Measurements from ENCODE around the gene PLEKHD1.
"Not testable (repeated sequence)": the region's sequence is repeated elsewhere in the genome, so short reads cannot be mapped to it uniquely, and the experiment has no call there.

Gene PLEKHD1

DNA sequence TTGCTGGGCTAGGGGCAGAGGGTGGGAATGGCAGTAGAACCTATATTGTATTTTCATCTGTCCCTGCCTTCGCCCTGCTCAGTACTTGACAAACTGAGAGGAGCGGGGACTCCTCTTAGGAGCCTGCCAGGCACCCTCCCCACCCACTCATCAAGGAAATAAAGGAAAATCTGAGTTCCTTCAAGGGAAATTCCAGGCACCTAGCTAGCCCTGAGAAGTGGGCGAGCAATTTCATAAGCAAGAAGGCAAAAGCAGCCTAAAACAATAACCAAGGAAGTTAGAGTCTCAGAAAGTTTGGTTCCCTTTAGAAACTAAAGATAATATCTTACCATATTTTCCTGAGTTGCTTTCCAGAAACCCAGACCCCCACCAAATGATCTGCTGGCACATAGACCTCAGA lies 10.6 kb upstream of the PLEKHD1 start:
- no peak overlapping the region for H3K27ac Mint-ChIP-seq
- no peak overlapping the region for H3K4me3 Mint-ChIP-seq
- H3K9me3 Mint-ChIP-seq = peaks cover 3% of the 10 kb centered on the region
- peaks cover 15% of the 10 kb centered on the region for H3K36me3 Mint-ChIP-seq
- H3K27me3 Mint-ChIP-seq = peaks cover 18% of the 10 kb centered on the region
- peaks cover 8% of the 10 kb centered on the region for H3K4me1 Mint-ChIP-seq
- ATAC-seq = no peak

- H3K9me3 Mint-ChIP-seq = peaks cover 3% of the 10 kb centered on the region
- H3K4me3 Mint-ChIP-seq = no peak overlapping the region
- peak; percentile 46 for ATAC-seq
- no peak overlapping the region for H3K27ac Mint-ChIP-seq
- peaks cover 27% of the 10 kb centered on the region for H3K27me3 Mint-ChIP-seq
- H3K4me1 Mint-ChIP-seq = peaks cover 8% of the 10 kb centered on the region
- peaks cover 15% of the 10 kb centered on the region for H3K36me3 Mint-ChIP-seq
Measured at GRCh38 chr14:69475194-69475818, 9.2 kb upstream of the PLEKHD1 start.

GRCh38 chr14:69476824-69477450 lies 7.6 kb upstream of the PLEKHD1 start:
- H3K27me3 Mint-ChIP-seq = peaks cover 27% of the 10 kb centered on the region
- H3K36me3 Mint-ChIP-seq, H3K27ac Mint-ChIP-seq, H3K9me3 Mint-ChIP-seq, H3K4me3 Mint-ChIP-seq, ATAC-seq: not testable (repeated sequence)
- peaks cover 14% of the 10 kb centered on the region for H3K4me1 Mint-ChIP-seq

DNA sequence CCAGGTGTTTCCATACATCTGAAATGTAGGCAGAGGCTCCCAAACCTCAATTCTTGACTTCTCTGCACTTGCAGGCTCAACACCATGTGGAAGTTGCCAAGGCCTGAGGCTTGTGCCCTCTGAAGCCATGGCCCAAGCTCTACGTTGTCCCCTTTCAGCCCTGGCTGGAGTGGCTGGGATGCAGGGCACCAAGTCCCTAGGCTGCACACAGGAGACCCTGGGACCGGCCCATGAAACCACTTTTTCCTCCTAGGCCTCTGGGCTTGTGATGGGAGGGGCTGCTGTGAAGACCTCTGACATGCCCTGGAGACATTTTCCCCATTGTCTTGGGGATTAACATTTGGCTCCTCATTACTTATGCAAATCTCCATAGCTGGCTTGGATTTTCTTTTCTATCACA lies 6.5 kb upstream of the PLEKHD1 start:
- not testable (repeated sequence) for H3K4me3 Mint-ChIP-seq, H3K27ac Mint-ChIP-seq, H3K36me3 Mint-ChIP-seq, H3K9me3 Mint-ChIP-seq, ATAC-seq
- peaks cover 25% of the 10 kb centered on the region for H3K4me1 Mint-ChIP-seq
- H3K27me3 Mint-ChIP-seq = peaks cover 37% of the 10 kb centered on the region

GRCh38 chr14:69479696-69480095 lies 4.8 kb upstream of the PLEKHD1 start:
- peaks cover 34% of the 10 kb centered on the region for H3K4me1 Mint-ChIP-seq
- H3K27me3 Mint-ChIP-seq = peaks cover 49% of the 10 kb centered on the region
- no peak for ATAC-seq
- H3K9me3 Mint-ChIP-seq = peaks cover 3% of the 10 kb centered on the region
- peaks cover 4% of the 10 kb centered on the region for H3K36me3 Mint-ChIP-seq
- H3K4me3 Mint-ChIP-seq = no peak overlapping the region
- H3K27ac Mint-ChIP-seq = no peak overlapping the region

GRCh38 chr14:69480136-69480535 lies 4.4 kb upstream of the PLEKHD1 start:
- H3K27ac Mint-ChIP-seq = no peak overlapping the region
- no peak for ATAC-seq
- no peak overlapping the region for H3K4me3 Mint-ChIP-seq
- peaks cover 32% of the 10 kb centered on the region for H3K4me1 Mint-ChIP-seq
- peaks cover 4% of the 10 kb centered on the region for H3K36me3 Mint-ChIP-seq
- H3K27me3 Mint-ChIP-seq = peaks cover 53% of the 10 kb centered on the region
- H3K9me3 Mint-ChIP-seq = peaks cover 3% of the 10 kb centered on the region

DNA sequence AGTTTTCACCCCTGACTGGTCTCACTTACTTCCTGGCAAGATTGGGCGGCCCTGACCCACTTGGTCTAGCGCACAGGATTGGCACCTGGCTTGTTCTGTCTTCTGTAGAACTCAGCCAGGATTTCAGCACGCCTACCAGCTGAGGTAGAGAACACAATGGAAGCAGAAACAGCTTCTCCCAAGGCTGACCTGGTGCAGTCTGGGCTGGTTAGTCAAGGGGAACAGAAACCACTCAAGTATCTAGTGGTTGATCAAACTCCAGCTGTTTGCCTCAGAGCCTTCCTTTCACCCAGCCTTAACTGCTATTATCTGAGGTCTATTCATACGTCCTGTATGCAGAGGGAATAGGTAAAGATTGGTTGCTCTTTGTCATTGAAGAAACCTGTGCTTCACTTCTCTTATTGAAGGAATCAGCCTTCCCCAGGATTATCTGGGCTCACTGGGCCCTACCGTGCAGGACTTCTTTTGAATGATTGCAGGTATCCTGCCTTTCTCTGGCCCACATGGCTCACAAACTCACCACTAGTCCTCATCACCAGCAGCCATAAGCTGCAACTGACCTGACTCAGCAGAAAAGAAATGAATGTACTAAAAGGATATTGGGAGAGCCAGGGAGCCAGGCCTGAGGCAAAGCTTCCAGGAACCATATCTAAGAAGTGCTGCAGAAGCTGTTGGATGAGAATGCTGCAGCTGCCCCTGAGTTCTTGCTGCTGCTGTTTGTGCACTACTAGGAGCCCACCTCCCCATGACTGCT lies 2.5 kb upstream of the PLEKHD1 start:
- H3K4me3 Mint-ChIP-seq = no peak overlapping the region
- no peaks in the 10 kb centered on the region for H3K36me3 Mint-ChIP-seq
- H3K27ac Mint-ChIP-seq = no peak overlapping the region
- H3K9me3 Mint-ChIP-seq = no peaks in the 10 kb centered on the region
- ATAC-seq = peak; percentile 83
- H3K4me1 Mint-ChIP-seq = peaks cover 26% of the 10 kb centered on the region
- H3K27me3 Mint-ChIP-seq = peaks cover 53% of the 10 kb centered on the region

DNA sequence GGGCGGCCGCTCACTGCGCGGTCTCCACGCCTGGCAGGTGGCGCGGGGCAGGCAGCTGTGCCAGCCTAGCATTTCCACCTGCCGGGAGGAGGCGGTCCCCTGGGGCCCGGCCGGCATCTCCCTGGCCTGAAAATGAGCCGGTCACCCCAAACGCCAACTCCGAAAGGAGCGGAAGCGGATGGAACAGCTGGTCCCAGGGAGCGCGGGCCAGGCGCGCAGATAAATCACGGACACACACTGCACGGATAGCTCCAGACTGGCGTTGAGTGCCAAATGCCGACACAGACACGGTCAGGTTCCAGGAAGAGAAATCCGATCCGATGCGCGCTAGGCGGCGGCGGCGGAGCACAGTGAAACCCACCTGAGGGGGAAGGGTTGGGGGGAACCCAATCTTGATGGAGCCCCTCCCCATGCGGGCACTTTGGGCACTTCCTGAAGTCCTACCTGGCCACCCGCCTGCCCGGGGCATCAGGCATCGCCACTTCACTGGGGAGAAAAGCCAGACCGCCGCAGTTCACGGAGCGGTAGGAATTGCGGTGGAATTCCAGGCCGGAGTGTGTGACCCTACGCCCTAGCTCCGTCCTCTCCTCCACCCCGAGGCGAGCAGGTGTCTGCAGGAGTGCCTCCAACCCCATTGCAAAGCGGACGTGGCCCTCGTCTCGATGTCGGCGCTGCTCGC lies 624 bp upstream of the PLEKHD1 start:
- H3K27ac Mint-ChIP-seq = no peak overlapping the region
- ATAC-seq = no peak
- peak overlapping the region; percentile 32 for H3K4me3 Mint-ChIP-seq
- H3K9me3 Mint-ChIP-seq = no peaks in the 10 kb centered on the region
- H3K27me3 Mint-ChIP-seq = peaks cover 69% of the 10 kb centered on the region
- no peaks in the 10 kb centered on the region for H3K36me3 Mint-ChIP-seq
- peaks cover 26% of the 10 kb centered on the region for H3K4me1 Mint-ChIP-seq

GRCh38 chr14:69485315-69485660 lies 760 bp downstream of the PLEKHD1 start:
- H3K9me3 Mint-ChIP-seq = no peaks in the 10 kb centered on the region
- H3K4me1 Mint-ChIP-seq = peaks cover 26% of the 10 kb centered on the region
- no peak overlapping the region for H3K4me3 Mint-ChIP-seq
- peaks cover 62% of the 10 kb centered on the region for H3K27me3 Mint-ChIP-seq
- no peak for ATAC-seq
- H3K27ac Mint-ChIP-seq = no peak overlapping the region
- H3K36me3 Mint-ChIP-seq = no peaks in the 10 kb centered on the region

- ATAC-seq = no peak
- Mint-ChIP-seq H3K36me3 (no peaks in the 10 kb centered on the region), H3K4me3 (no peak overlapping the region), H3K27ac (no peak overlapping the region), H3K27me3 (peaks cover 62% of the 10 kb centered on the region), H3K9me3 (no peaks in the 10 kb centered on the region), H3K4me1 (peaks cover 26% of the 10 kb centered on the region)
Measured at GRCh38 chr14:69485701-69486100, 1.2 kb downstream of the PLEKHD1 start.

DNA sequence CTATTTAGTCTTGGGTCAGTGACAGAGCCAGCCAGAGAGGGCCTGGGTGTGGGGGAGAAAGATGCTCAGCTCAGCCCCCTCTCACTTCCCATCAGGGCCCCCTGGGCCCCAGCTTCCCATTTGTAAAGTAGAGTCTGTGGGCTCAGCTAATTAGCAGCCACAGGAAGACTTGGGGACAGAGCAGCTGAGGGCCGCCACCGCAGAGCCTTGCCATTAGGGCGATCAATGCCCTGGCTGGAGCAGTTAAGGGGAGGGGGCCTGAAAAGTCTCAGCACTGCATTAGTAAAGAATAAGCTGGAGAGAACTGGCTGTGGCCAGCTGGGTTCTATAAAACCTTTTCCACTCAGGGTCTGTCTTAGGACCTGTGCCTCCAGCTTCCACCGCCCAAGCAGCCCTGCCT lies 2.7 kb downstream of the PLEKHD1 start:
- no peak overlapping the region for H3K27ac Mint-ChIP-seq
- H3K27me3 Mint-ChIP-seq = peaks cover 60% of the 10 kb centered on the region
- no peaks in the 10 kb centered on the region for H3K9me3 Mint-ChIP-seq
- no peak for ATAC-seq
- H3K4me1 Mint-ChIP-seq = peaks cover 18% of the 10 kb centered on the region
- no peak overlapping the region for H3K4me3 Mint-ChIP-seq
- no peaks in the 10 kb centered on the region for H3K36me3 Mint-ChIP-seq

- Mint-ChIP-seq H3K4me3 (no peak overlapping the region), H3K4me1 (peaks cover 12% of the 10 kb centered on the region), H3K36me3 (no peaks in the 10 kb centered on the region), H3K9me3 (no peaks in the 10 kb centered on the region), H3K27me3 (peaks cover 55% of the 10 kb centered on the region), H3K27ac (no peak overlapping the region)
- ATAC-seq = no peak
Measured at GRCh38 chr14:69487771-69488170, 3.2 kb downstream of the PLEKHD1 start.

- H3K36me3 Mint-ChIP-seq = no peaks in the 10 kb centered on the region
- H3K27ac Mint-ChIP-seq = no peak overlapping the region
- peaks cover 52% of the 10 kb centered on the region for H3K27me3 Mint-ChIP-seq
- no peaks in the 10 kb centered on the region for H3K9me3 Mint-ChIP-seq
- no peak overlapping the region for H3K4me3 Mint-ChIP-seq
- ATAC-seq = no peak
- H3K4me1 Mint-ChIP-seq = no peaks in the 10 kb centered on the region
Measured at GRCh38 chr14:69489495-69489894, 5.0 kb downstream of the PLEKHD1 start.

GRCh38 chr14:69490219-69490918 lies 5.8 kb downstream of the PLEKHD1 start:
- H3K9me3 Mint-ChIP-seq = no peaks in the 10 kb centered on the region
- ATAC-seq = no peak
- no peak overlapping the region for H3K27ac Mint-ChIP-seq
- H3K4me3 Mint-ChIP-seq = no peak overlapping the region
- peaks cover 54% of the 10 kb centered on the region for H3K27me3 Mint-ChIP-seq
- H3K4me1 Mint-ChIP-seq = no peaks in the 10 kb centered on the region
- H3K36me3 Mint-ChIP-seq = no peaks in the 10 kb centered on the region

DNA sequence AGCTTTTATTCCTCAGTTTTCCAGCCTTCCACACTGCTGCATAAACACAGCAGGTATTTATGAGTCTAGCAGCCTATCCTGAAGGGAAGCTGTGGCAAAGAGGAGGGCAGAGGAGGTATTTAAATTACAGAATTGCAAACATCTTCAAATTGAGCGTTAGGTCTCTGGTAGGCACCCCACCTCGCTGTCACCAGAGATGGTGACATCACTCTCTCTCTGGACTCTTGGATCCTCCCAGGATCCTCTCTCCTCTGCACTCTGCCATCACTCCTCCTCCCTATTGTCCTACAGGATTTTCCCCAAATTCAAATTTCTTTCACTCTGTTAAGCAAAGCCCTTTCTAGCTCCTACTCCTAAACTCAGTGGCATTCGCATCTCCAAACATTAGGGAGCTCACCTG lies 6.7 kb downstream of the PLEKHD1 start:
- ATAC-seq = no peak
- Mint-ChIP-seq H3K36me3 (no peaks in the 10 kb centered on the region), H3K27me3 (peaks cover 52% of the 10 kb centered on the region), H3K4me1 (no peaks in the 10 kb centered on the region), H3K4me3 (no peak overlapping the region), H3K27ac (no peak overlapping the region), H3K9me3 (no peaks in the 10 kb centered on the region)
